CD4-positive, alpha-beta memory T cell (primary cell): Measurements from ENCODE around the gene SMIM13. TPM values are rescaled to one million over a fixed set of nuclear protein-coding genes. Genes with fewer than 3 reads are reported as not detected.

Source experiments
- CTCF ChIA-PET: fragments of 350-600 bp; sonication (Branson Sonifier 250); formaldehyde crosslinking; loops from one replicate; lab custom pipeline; 2021; ENCODE audit warnings: inconsistent platforms; ENCODE audit not compliant: partially characterized antibody; lab: Charles Lee
- POLR2A ChIA-PET: fragments of 350-600 bp; sonication (Branson Sonifier 250); formaldehyde crosslinking; loops from one replicate; lab custom pipeline; 2021; ENCODE audit not compliant: partially characterized antibody; lab: Charles Lee
- DNase-seq, 5 donors: peaks; one replicate each; pipeline versions ENCODE4 v3.0.0 to v3.0.0-alpha.2; 2020 to 2022; ENCODE audit warnings: mixed read lengths in 1 of 5
- H3K27ac ChIP-seq: one replicate; pipeline ENCODE4 v1.7.0; 2013; ENCODE audit warnings: low read depth, low read length
- H3K27me3 ChIP-seq: 2 replicates; pipeline ENCODE4 v1.7.0; 2013; ENCODE audit warnings: mild to moderate bottlenecking, low read length, moderate library complexity; ENCODE audit not compliant: insufficient read depth
- H3K36me3 ChIP-seq: 2 replicates; pipeline ENCODE4 v1.7.0; 2013; ENCODE audit warnings: mild to moderate bottlenecking, low read length, moderate library complexity; ENCODE audit not compliant: insufficient read depth
- H3K4me1 ChIP-seq: 2 replicates; pipeline ENCODE4 v1.7.0; 2013; ENCODE audit warnings: mild to moderate bottlenecking, low read length, moderate library complexity; ENCODE audit not compliant: insufficient read depth
- H3K4me3 ChIP-seq, 2 donors: one replicate each; pipeline ENCODE4 v1.7.0; 2013; ENCODE audit warnings: low read length in 2 of 2, mild to moderate bottlenecking in 1 of 2
- H3K9me3 ChIP-seq, 2 donors: one replicate each; pipeline ENCODE4 v1.7.0; 2013; ENCODE audit warnings: low read length in 2 of 2, control low read depth in 1 of 2; ENCODE audit not compliant: control insufficient read depth in 1 of 2
- H3K27ac Mint-ChIP-seq, 7 donors: one replicate each; pipeline ENCODE4 v1.8.0; 2020 to 2021; ENCODE audit warnings: mixed read lengths in 7 of 7, mild to moderate bottlenecking in 6 of 7, inconsistent platforms in 3 of 7, moderate library complexity in 3 of 7
- H3K27me3 Mint-ChIP-seq, 2 donors: one replicate each; pipeline ENCODE4 v1.8.0; 2020 to 2021; ENCODE audit warnings: mixed read lengths in 2 of 2
- H3K36me3 Mint-ChIP-seq, 2 donors: one replicate each; pipeline ENCODE4 v1.8.0; 2020 to 2021; ENCODE audit warnings: mixed read lengths in 2 of 2, inconsistent platforms in 1 of 2, mild to moderate bottlenecking in 1 of 2
- H3K4me1 Mint-ChIP-seq, 4 donors: one replicate each; pipeline ENCODE4 v1.8.0; 2020 to 2021; ENCODE audit warnings: mixed read lengths in 4 of 4, mild to moderate bottlenecking in 1 of 4
- H3K4me3 Mint-ChIP-seq, 8 donors: one replicate each; pipeline ENCODE4 v1.8.0; 2020 to 2021; ENCODE audit warnings: mixed read lengths in 8 of 8, mild to moderate bottlenecking in 7 of 8, moderate library complexity in 6 of 8, inconsistent platforms in 3 of 8
- H3K9me3 Mint-ChIP-seq, 8 donors: one replicate each; pipeline ENCODE4 v1.8.0; 2020 to 2021; ENCODE audit warnings: mixed read lengths in 8 of 8, mild to moderate bottlenecking in 5 of 8, inconsistent platforms in 3 of 8, moderate library complexity in 1 of 8
- intact Hi-C: fragments of 100-400 bp; cut with micrococcal nuclease; formaldehyde crosslinking; loops from one replicate; pipeline ENCODE4 v1.15.1; 2023
- polyA plus RNA-seq, 2 donors: library from polyadenylated mRNA; unstranded; fragments of 300-500 nt; fragmentation: Illumina TruSeq; gene quantifications; one replicate each; pipeline ENCODE4 v1.2.3, GENCODE V29; 2021
- total RNA-seq, 2 experiments: library from RNA; stranded (reverse); gene quantifications; one replicate each; pipeline ENCODE4 v1.2.3, GENCODE V29; 2021

The SMIM13 gene
- total and polyA plus RNA-seq, 4 experiments from 2014 or later, result 2.1 to 6.1 (median 5.3) TPM

DNA sequence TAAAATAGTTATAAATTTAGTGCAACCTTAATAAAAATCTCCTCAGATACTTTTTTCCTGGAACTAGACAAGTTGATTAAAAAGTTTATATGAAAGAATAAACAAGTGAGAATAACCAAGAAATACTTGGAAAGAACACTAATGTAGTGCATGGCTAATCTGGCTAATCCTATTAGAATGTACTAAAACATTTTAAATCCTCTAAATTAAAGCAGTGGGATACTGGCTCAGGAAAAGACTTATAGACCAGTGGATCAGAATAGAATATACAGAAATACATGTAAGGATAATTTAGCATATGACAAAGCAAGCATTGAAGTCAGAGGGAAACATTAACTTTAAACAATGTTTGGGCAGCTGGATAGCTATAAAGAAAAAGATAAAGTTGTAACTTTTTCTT is 58.9 kb downstream of the SMIM13 start:
- Mint-ChIP-seq H3K4me1 (peaks cover 0 to 10% (median 5%) of the 10 kb centered on the region in 4 donors), H3K27ac (no peak overlapping the region), H3K36me3 (no peaks in the 10 kb centered on the region), H3K4me3 (no peak overlapping the region), H3K9me3 (peaks cover 0 to 6% (median 0%) of the 10 kb centered on the region in 8 donors), H3K27me3 (peaks cover 1 to 3% of the 10 kb centered on the region in 2 donors)
- no peak overlapping the region for H3K4me3 ChIP-seq
- ChIA-PET POLR2A (no interaction called here), CTCF (interaction anchor here (1.8 to 2.1 kb wide), 2 partner anchors 343 to 344 kb away, joined by 4 to 5 read pairs; no protein-coding TSS in a partner anchor)
- H3K27ac ChIP-seq, result no peak overlapping the region
- intact Hi-C loops, result no loop called here
- no peaks in the 10 kb centered on the region for H3K27me3 ChIP-seq
- no peaks in the 10 kb centered on the region for H3K9me3 ChIP-seq
- H3K4me1 ChIP-seq, result no peaks in the 10 kb centered on the region
- no peaks in the 10 kb centered on the region for H3K36me3 ChIP-seq
- no peak for DNase-seq

DNA sequence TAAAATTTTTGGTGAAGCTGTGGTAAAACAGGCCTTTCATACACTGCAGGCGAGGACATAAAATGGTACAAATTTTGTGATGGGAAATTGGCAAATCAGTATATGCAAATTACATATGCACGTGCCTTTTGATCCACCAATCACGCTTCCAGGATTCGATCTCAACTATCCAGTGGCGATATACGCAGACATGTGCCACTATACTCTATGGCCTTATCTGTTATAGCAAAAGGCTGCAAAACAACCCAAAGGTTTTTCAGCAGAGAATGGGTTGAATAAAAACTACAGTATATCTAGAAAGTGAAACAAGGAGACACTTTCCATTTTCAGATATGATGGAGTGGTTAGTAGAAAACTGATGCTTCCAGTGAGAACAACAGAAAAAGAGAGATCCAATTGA is 59.8 kb downstream of the SMIM13 start:
- no peaks in the 10 kb centered on the region for H3K27me3 ChIP-seq
- intact Hi-C loops, result no loop called here
- Mint-ChIP-seq H3K4me1 (peaks cover 0 to 10% (median 5%) of the 10 kb centered on the region in 4 donors), H3K36me3 (no peaks in the 10 kb centered on the region), H3K27me3 (peaks cover 1 to 3% of the 10 kb centered on the region in 2 donors), H3K4me3 (peak overlapping the region; percentile 75 to 89 (median 84)), H3K9me3 (peaks cover 0 to 6% (median 0%) of the 10 kb centered on the region in 8 donors), H3K27ac (peak overlapping the region in 1 of 7 donors; percentile 43)
- ChIA-PET CTCF (no interaction called here), POLR2A (no interaction called here)
- no peaks in the 10 kb centered on the region for H3K9me3 ChIP-seq
- no peak overlapping the region for H3K27ac ChIP-seq
- no peaks in the 10 kb centered on the region for H3K4me1 ChIP-seq
- no peaks in the 10 kb centered on the region for H3K36me3 ChIP-seq
- DNase-seq, result no peak
- H3K4me3 ChIP-seq, result no peak overlapping the region

DNA sequence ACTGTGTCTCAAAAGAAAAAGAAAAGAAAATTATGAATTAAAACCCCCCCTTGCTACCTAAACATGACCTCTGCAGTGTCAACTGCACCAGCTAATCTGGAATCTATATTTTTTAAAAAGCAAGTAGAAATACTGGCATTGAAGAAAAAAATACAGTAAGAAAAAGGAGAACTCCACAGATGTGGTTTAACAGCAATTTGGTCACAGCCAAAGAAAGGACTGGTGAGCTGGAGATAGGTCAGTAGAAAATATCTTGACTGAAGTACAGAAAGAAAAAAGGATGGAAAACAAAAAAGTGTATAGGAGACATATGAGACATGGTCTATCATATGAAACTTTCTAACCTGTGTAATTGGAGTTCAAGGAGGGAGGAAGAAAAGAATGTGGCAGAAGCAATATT is 62.0 kb downstream of the SMIM13 start:
- ChIA-PET POLR2A (no interaction called here), CTCF (interaction anchor here (0.8 to 1.8 kb wide), 4 partner anchors 12 to 341 kb away, joined by 3 to 5 read pairs (median 4); no protein-coding TSS in a partner anchor)
- peaks cover 0 to 10% (median 5%) of the 10 kb centered on the region in 4 donors for H3K4me1 Mint-ChIP-seq
- peaks cover 1 to 3% of the 10 kb centered on the region in 2 donors for H3K27me3 Mint-ChIP-seq
- no peak overlapping the region for H3K4me3 Mint-ChIP-seq
- intact Hi-C loops, result no loop called here
- H3K27me3 ChIP-seq, result no peaks in the 10 kb centered on the region
- H3K9me3 ChIP-seq, result no peaks in the 10 kb centered on the region
- no peaks in the 10 kb centered on the region for H3K36me3 Mint-ChIP-seq
- H3K27ac Mint-ChIP-seq, result peak overlapping the region in 1 of 7 donors; percentile 22
- H3K27ac ChIP-seq, result no peak overlapping the region
- H3K36me3 ChIP-seq, result no peaks in the 10 kb centered on the region
- no peaks in the 10 kb centered on the region for H3K4me1 ChIP-seq
- H3K9me3 Mint-ChIP-seq, result peaks cover 0 to 6% (median 0%) of the 10 kb centered on the region in 8 donors
- no peak overlapping the region for H3K4me3 ChIP-seq
- no peak for DNase-seq

DNA sequence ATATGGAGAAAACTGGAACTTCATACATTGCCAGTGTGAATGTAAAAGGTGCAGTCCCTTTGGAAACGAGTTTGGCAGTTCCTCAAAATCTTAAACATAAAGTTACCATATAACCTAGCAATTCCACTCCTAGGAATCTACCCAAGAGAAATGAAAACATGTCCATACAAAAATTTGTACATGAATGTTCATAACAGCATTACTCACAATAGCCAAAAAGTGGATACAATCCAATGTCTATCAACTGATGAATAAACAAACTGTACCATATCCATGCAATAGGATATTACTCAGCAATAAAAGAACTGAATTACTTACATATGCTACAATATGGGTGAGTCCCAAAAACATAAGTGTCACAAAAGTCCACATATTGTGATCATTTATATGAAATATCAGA is 66.6 kb downstream of the SMIM13 start:
- ChIA-PET CTCF (no interaction called here), POLR2A (no interaction called here)
- H3K36me3 Mint-ChIP-seq, result no peaks in the 10 kb centered on the region
- H3K4me1 Mint-ChIP-seq, result peaks cover 0 to 6% (median 5%) of the 10 kb centered on the region in 4 donors
- Histone ChIP-seq H3K4me3 (no peak overlapping the region), H3K27me3 (no peaks in the 10 kb centered on the region), H3K4me1 (no peaks in the 10 kb centered on the region), H3K9me3 (no peaks in the 10 kb centered on the region), H3K36me3 (no peaks in the 10 kb centered on the region), H3K27ac (no peak overlapping the region)
- no peaks in the 10 kb centered on the region for H3K27me3 Mint-ChIP-seq
- H3K27ac Mint-ChIP-seq, result no peak overlapping the region
- no peak for DNase-seq
- H3K9me3 Mint-ChIP-seq, result peaks cover 0 to 6% (median 0%) of the 10 kb centered on the region in 8 donors
- H3K4me3 Mint-ChIP-seq, result no peak overlapping the region
- intact Hi-C loops, result no loop called here

DNA sequence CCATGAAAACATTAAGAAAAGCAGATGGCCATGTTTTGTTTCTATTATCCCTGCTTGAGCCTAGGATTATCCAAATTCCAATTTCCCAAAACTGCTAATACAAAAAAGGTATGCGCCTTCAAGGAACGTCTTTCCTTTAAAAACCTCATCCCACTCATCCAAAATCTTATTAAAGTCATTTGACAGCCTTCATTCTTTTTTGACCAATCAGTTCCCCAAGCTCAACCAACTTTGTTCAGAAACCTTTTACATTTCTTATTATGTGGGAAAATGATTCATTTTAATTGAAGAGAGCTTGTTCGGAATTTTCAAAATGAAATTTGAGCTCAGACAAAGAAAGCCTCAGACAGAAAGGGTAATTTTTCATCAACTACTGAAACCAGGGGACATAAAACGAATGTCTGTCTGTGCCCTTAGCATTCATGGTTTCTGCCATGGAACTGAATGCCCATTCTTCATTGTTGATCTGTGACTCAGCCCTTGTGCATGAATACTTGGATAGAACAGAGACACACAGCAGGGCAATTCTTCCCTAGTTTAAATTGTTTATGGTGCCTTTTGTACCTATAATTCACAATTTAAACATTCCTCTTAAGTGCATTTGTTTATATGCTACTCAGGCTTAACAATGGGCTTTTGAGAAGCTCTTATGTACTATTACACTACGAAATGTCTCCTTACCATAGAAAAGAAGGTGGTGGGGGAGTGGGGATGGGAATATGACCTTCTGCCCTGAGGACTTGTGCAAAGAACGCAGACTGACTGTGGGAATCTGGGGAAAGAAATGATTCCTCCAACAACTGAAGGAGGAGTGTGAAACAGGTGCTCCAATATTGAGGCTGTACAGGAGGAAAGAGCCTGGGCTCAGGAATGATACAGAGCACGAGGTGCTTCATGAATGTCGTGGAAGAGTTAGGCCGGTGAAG is 67.7 kb downstream of the SMIM13 start:
- CTCF ChIA-PET, result interaction anchor here (1.0 kb wide), 1 partner anchor 10 kb away, joined by 3 read pairs; no protein-coding TSS in a partner anchor
- intact Hi-C loops, result no loop called here

DNA sequence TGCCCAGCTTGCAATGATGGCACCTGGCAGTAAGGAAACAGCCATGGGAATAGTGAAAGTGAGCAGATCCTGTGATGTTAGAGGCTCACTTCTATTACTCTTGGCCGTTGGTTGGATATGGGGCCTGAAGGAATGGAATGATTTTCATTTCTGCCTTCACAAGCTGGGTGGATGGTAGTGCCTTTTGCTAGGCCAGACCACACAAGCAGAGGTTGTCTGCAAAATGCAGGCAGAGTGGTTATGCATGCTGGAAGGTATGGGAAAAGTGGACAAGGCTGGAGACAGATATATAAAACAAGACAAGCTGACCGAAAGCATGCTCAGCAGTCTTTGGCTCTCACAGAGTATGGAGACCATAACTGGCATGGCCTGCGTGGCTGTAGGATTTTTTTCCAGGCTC is 68.6 kb downstream of the SMIM13 start:
- no peaks in the 10 kb centered on the region for H3K4me1 ChIP-seq
- H3K4me3 ChIP-seq, result no peak overlapping the region
- DNase-seq, result no peak
- Mint-ChIP-seq H3K4me3 (no peak overlapping the region), H3K27me3 (no peaks in the 10 kb centered on the region), H3K36me3 (no peaks in the 10 kb centered on the region), H3K27ac (no peak overlapping the region), H3K4me1 (peaks cover 0 to 9% (median 7%) of the 10 kb centered on the region in 4 donors), H3K9me3 (no peaks in the 10 kb centered on the region)
- ChIA-PET POLR2A (no interaction called here), CTCF (interaction anchor here (1.0 to 1.5 kb wide), 2 partner anchors 28 to 333 kb away, joined by 3 to 5 read pairs; no protein-coding TSS in a partner anchor)
- intact Hi-C loops, result no loop called here
- no peaks in the 10 kb centered on the region for H3K36me3 ChIP-seq
- H3K27me3 ChIP-seq, result no peaks in the 10 kb centered on the region
- no peak overlapping the region for H3K27ac ChIP-seq
- H3K9me3 ChIP-seq, result no peaks in the 10 kb centered on the region

More for the DNA sequence above, 67.7 kb downstream of the SMIM13 start:
- Mint-ChIP-seq H3K27me3 (no peaks in the 10 kb centered on the region), H3K36me3 (no peaks in the 10 kb centered on the region), H3K9me3 (peaks cover 0 to 5% (median 0%) of the 10 kb centered on the region in 8 donors), H3K4me3 (no peak overlapping the region), H3K4me1 (peaks cover 0 to 9% (median 7%) of the 10 kb centered on the region in 4 donors), H3K27ac (no peak overlapping the region)
- Histone ChIP-seq H3K4me3 (no peak overlapping the region), H3K4me1 (no peaks in the 10 kb centered on the region), H3K36me3 (no peaks in the 10 kb centered on the region), H3K27me3 (no peaks in the 10 kb centered on the region), H3K9me3 (no peaks in the 10 kb centered on the region), H3K27ac (no peak overlapping the region)
- DNase-seq, result no peak
- POLR2A ChIA-PET, result no interaction called here

DNA sequence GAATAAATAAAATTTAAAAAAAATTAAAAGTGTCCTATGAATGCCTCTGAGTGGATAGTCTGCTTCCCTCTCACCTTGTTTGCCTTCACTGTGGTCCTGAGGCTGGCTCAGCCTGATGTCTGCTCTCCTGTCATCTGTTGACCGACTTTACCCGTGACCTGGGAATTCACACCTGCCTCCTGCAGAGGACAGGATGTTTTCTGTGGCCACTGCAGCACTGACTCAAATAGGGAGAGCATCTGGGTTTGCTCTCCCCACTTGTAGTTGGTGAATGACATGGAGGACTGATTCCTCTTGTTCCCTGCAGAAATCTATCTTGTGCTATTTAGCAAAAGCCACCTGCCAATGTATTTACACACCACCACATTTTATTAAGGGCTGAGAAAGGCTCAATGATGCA is 70.3 kb downstream of the SMIM13 start:
- Histone ChIP-seq H3K27ac (no peak overlapping the region), H3K9me3 (no peaks in the 10 kb centered on the region), H3K4me1 (no peaks in the 10 kb centered on the region), H3K4me3 (no peak overlapping the region), H3K27me3 (no peaks in the 10 kb centered on the region), H3K36me3 (no peaks in the 10 kb centered on the region)
- DNase-seq, result no peak
- Mint-ChIP-seq H3K27ac (peak overlapping the region in 1 of 7 donors; percentile 75), H3K4me1 (peaks cover 0 to 9% (median 7%) of the 10 kb centered on the region in 4 donors), H3K27me3 (no peaks in the 10 kb centered on the region), H3K4me3 (no peak overlapping the region), H3K9me3 (no peaks in the 10 kb centered on the region), H3K36me3 (no peaks in the 10 kb centered on the region)
- ChIA-PET POLR2A (no interaction called here), CTCF (no interaction called here)
- intact Hi-C loops, result no loop called here
